ENCODE measurements around the gene SCRN2. TPM values are rescaled to one million over a fixed set of nuclear protein-coding genes. Genes with fewer than 3 reads are reported as not detected.

Gene SCRN2
- total and polyA plus RNA-seq, 2 of the 13 experiments (the other 11 are each of a cell fraction or from before 2014, with no cell fraction given): 21.7 to 29.5 TPM

DNA sequence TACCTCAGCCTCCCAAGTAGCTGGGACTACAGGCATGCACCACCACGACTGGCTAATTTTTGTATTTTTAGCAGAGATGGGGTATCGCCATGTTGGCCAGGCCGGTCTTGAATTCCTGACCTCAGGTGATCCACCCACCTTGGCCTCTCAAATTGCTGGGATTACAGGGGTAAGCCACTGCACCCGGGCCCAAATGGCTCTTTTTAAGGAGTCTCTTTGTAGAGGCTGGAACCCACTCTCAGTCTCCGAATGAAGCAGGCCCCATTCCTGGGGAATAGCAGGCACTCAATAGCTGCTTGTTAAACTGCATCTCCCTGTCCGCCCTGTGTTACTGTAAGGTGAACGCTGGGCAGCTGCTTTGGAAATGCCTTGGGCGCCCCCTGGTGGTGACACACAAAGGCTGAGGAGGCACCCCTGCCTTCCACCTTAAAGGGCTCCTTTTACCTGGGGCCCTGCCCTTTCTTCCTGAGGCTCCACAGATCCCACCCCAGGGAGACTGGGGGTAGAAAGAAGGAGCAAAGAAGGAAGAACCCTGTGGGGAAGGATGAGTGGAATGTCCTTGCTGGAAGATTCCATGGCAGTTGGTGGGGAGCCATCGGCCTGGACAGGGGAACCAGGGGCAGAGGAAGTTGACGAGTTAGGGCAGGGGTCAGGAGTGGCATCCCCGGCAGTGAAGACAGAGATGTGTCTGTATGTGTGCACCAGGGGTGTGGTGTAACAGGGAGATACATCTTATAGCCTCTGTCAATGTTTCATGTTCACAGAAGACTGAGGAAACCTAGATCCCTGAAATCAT lies 48.9 kb upstream of the SCRN2 start (continued):
- TF ChIP-seq SAP130 (CRISPR knock-in tag; IDR thresholded peaks at IDR 0.05; ENCODE audit: low read depth): peak; percentile 55; the same call in 1 of the 2 replicates
- TF ChIP-seq MAFG (CRISPR knock-in tag; IDR thresholded peaks at IDR 0.05): no peak
- peak; percentile 36; the same call in 1 of the 2 replicates for TF ChIP-seq CBX5 (CRISPR knock-in tag; IDR thresholded peaks at IDR 0.05; ENCODE audit: borderline replicate concordance)
- TF ChIP-seq ZFP41 (CRISPR knock-in tag; IDR thresholded peaks at IDR 0.05; ENCODE audit: borderline replicate concordance): no peak
- no peak for TF ChIP-seq TARDBP (CRISPR knock-in tag; IDR thresholded peaks at IDR 0.05)
- no peak for TF ChIP-seq CBX2 (IDR thresholded peaks at IDR 0.05; ENCODE audit: low read depth, low read length)
- no peak for TF ChIP-seq CBX2 (CRISPR knock-in tag; IDR thresholded peaks at IDR 0.05; ENCODE audit: low read depth)
- no peak for TF ChIP-seq EP300 (IDR thresholded peaks at IDR 0.05; ENCODE audit: low read depth in 2 of 2, low read length in 2 of 2)
- TF ChIP-seq EP300 (CRISPR knock-in tag; IDR thresholded peaks at IDR 0.05; ENCODE audit: borderline replicate concordance): no peak
- TF ChIP-seq ZNF704 (CRISPR knock-in tag; IDR thresholded peaks at IDR 0.05; ENCODE audit: borderline replicate concordance): no peak
- no peak for TF ChIP-seq ZNF180 (CRISPR knock-in tag; IDR thresholded peaks at IDR 0.05; ENCODE audit: borderline replicate concordance, low read depth)
- TF ChIP-seq, protein P1, sequence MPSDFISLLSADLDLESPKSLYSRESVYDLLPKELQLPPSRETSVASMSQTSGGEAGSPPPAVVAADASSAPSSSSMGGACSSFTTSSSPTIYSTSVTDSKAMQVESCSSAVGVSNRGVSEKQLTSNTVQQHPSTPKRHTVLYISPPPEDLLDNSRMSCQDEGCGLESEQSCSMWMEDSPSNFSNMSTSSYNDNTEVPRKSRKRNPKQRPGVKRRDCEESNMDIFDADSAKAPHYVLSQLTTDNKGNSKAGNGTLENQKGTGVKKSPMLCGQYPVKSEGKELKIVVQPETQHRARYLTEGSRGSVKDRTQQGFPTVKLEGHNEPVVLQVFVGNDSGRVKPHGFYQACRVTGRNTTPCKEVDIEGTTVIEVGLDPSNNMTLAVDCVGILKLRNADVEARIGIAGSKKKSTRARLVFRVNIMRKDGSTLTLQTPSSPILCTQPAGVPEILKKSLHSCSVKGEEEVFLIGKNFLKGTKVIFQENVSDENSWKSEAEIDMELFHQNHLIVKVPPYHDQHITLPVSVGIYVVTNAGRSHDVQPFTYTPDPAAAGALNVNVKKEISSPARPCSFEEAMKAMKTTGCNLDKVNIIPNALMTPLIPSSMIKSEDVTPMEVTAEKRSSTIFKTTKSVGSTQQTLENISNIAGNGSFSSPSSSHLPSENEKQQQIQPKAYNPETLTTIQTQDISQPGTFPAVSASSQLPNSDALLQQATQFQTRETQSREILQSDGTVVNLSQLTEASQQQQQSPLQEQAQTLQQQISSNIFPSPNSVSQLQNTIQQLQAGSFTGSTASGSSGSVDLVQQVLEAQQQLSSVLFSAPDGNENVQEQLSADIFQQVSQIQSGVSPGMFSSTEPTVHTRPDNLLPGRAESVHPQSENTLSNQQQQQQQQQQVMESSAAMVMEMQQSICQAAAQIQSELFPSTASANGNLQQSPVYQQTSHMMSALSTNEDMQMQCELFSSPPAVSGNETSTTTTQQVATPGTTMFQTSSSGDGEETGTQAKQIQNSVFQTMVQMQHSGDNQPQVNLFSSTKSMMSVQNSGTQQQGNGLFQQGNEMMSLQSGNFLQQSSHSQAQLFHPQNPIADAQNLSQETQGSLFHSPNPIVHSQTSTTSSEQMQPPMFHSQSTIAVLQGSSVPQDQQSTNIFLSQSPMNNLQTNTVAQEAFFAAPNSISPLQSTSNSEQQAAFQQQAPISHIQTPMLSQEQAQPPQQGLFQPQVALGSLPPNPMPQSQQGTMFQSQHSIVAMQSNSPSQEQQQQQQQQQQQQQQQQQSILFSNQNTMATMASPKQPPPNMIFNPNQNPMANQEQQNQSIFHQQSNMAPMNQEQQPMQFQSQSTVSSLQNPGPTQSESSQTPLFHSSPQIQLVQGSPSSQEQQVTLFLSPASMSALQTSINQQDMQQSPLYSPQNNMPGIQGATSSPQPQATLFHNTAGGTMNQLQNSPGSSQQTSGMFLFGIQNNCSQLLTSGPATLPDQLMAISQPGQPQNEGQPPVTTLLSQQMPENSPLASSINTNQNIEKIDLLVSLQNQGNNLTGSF (CRISPR knock-in tag; IDR thresholded peaks at IDR 0.05): no peak
- TF ChIP-seq HOMEZ (CRISPR knock-in tag; IDR thresholded peaks at IDR 0.05; ENCODE audit: low read depth): no peak
- no peak for TF ChIP-seq BCLAF1 (IDR thresholded peaks at IDR 0.05)
- no peak for TF ChIP-seq NCOA5 (CRISPR knock-in tag; IDR thresholded peaks at IDR 0.05)
- no peak for TF ChIP-seq ZBTB1 (CRISPR knock-in tag; IDR thresholded peaks at IDR 0.05; ENCODE audit: borderline replicate concordance)
- TF ChIP-seq ZNF639 (CRISPR knock-in tag; conservative IDR thresholded peaks at IDR 0.05): no peak

All from HepG2 (cell line).